Mesenchymal stem cell (in vitro differentiated cells and primary cell): Measurements from ENCODE around the gene GPANK1.

Source experiments
- DNase-seq: peaks from one replicate; pipeline ENCODE4 v3.0.0-alpha.2; 2013
- H2AFZ ChIP-seq: one replicate; pipeline ENCODE4 v1.6.1; 2013; ENCODE audit warnings: low read depth, mild to moderate bottlenecking, control low read depth, inconsistent platforms, low read length, moderate library complexity
- H2AK5ac ChIP-seq: 2 replicates; pipeline ENCODE4 v1.6.1; 2013; ENCODE audit warnings: low read length, moderate library complexity, mild to moderate bottlenecking, inconsistent platforms; ENCODE audit not compliant: severe bottlenecking
- H2BK120ac ChIP-seq: one replicate; pipeline ENCODE4 v1.6.1; 2013; ENCODE audit warnings: low read depth, mild to moderate bottlenecking, inconsistent platforms, low read length, moderate library complexity
- H2BK12ac ChIP-seq, 2 experiments: one replicate each; pipeline ENCODE4 v1.6.1; 2013; ENCODE audit warnings: inconsistent platforms in 2 of 2, low read length in 2 of 2, mild to moderate bottlenecking in 2 of 2, moderate library complexity in 2 of 2, control low read depth in 1 of 2
- H2BK15ac ChIP-seq: one replicate; pipeline ENCODE4 v1.6.1; 2013; ENCODE audit warnings: mild to moderate bottlenecking, low read depth, inconsistent platforms; ENCODE audit not compliant: poor library complexity, severe bottlenecking
- H2BK5ac ChIP-seq: 2 replicates; pipeline ENCODE4 v1.6.1; 2013; ENCODE audit warnings: low read depth, mild to moderate bottlenecking, low read length, control low read depth, inconsistent platforms; ENCODE audit not compliant: poor library complexity, severe bottlenecking
- H3K14ac ChIP-seq, 2 experiments: one replicate each; pipeline ENCODE4 v1.6.1; 2013; ENCODE audit warnings: inconsistent platforms in 2 of 2, low read length in 2 of 2, control low read depth in 1 of 2, mild to moderate bottlenecking in 1 of 2, moderate library complexity in 1 of 2
- H3K18ac ChIP-seq, 2 experiments: one replicate each; pipeline ENCODE4 v1.6.1; 2013; ENCODE audit warnings: inconsistent platforms in 2 of 2, low read length in 2 of 2, control low read depth in 1 of 2, low read depth in 1 of 2, mild to moderate bottlenecking in 1 of 2
- H3K23ac ChIP-seq, 2 experiments: one replicate each; pipeline ENCODE4 v1.6.1; 2013; ENCODE audit warnings: inconsistent platforms in 2 of 2, low read length in 2 of 2, mild to moderate bottlenecking in 2 of 2, moderate library complexity in 2 of 2, control low read depth in 1 of 2
- H3K27ac ChIP-seq: 2 replicates; pipeline ENCODE4 v1.5.1; 2013; ENCODE audit warnings: mild to moderate bottlenecking, moderate library complexity, low read length, control low read depth, inconsistent platforms; ENCODE audit not compliant: poor library complexity, severe bottlenecking
- H3K27me3 ChIP-seq, 2 experiments: 2 replicates each; pipeline versions ENCODE4 v1.6.1 to v1.7.0; 2013; ENCODE audit warnings: low read length in 2 of 2, mild to moderate bottlenecking in 2 of 2, moderate library complexity in 2 of 2, control low read depth in 1 of 2, inconsistent platforms in 1 of 2; ENCODE audit not compliant: control insufficient read depth in 1 of 2, insufficient read depth in 1 of 2
- H3K36me3 ChIP-seq, 2 experiments: 2 replicates each; pipeline versions ENCODE4 v1.6.1 to v1.7.0; 2013; ENCODE audit warnings: low read length in 2 of 2, control low read depth in 1 of 2, inconsistent platforms in 1 of 2, low read depth in 1 of 2, mild to moderate bottlenecking in 1 of 2; ENCODE audit not compliant: insufficient read depth in 2 of 2, control insufficient read depth in 1 of 2
- H3K4ac ChIP-seq, 2 experiments: one replicate each; pipeline ENCODE4 v1.6.1; 2013; ENCODE audit warnings: inconsistent platforms in 2 of 2, low read length in 2 of 2, mild to moderate bottlenecking in 2 of 2, moderate library complexity in 2 of 2, control low read depth in 1 of 2, low read depth in 1 of 2
- H3K4me1 ChIP-seq: 2 replicates; pipeline ENCODE4 v1.6.1; 2013; ENCODE audit warnings: low read depth, low read length, control low read depth; ENCODE audit not compliant: control insufficient read depth, insufficient read depth
- H3K4me2 ChIP-seq: 2 replicates; pipeline ENCODE4 v1.6.1; 2013; ENCODE audit warnings: low read length, mild to moderate bottlenecking, inconsistent platforms; ENCODE audit not compliant: poor library complexity, severe bottlenecking
- H3K4me3 ChIP-seq, 2 experiments: 2 replicates each; pipeline versions ENCODE4 v1.5.1 to v1.7.0; 2013; ENCODE audit warnings: low read length in 2 of 2, mild to moderate bottlenecking in 2 of 2, control low read depth in 1 of 2, low read depth in 1 of 2; ENCODE audit not compliant: insufficient read depth in 1 of 2
- H3K79me1 ChIP-seq: replicated peaks from 2 replicates; pipeline ENCODE4 v1.6.1; 2013; ENCODE audit warnings: mild to moderate bottlenecking, control low read depth, low read length, inconsistent platforms; ENCODE audit not compliant: poor library complexity, severe bottlenecking
- H3K9ac ChIP-seq: 2 replicates; pipeline ENCODE4 v1.7.0; 2013; ENCODE audit warnings: mild to moderate bottlenecking, low read length, moderate library complexity
- H3K9me3 ChIP-seq: 2 replicates; pipeline ENCODE4 v1.7.0; 2013; ENCODE audit warnings: mild to moderate bottlenecking, low read length; ENCODE audit not compliant: control insufficient read depth
- H4K8ac ChIP-seq: one replicate; pipeline ENCODE4 v1.6.1; 2013; ENCODE audit warnings: inconsistent platforms, mild to moderate bottlenecking, low read length, moderate library complexity
- H4K91ac ChIP-seq: one replicate; pipeline ENCODE4 v1.6.1; 2013; ENCODE audit warnings: mild to moderate bottlenecking, low read length, inconsistent platforms
- WGBS: methylation state at CpG from one replicate; pipeline ENCODE4 v1.1.7; 2013; ENCODE audit warnings: mixed read lengths; 5-methylcytosine and 5-hydroxymethylcytosine counted together

The GPANK1 gene

GRCh38 chr6:31691078-31691463 is 26.3 kb upstream of the GPANK1 start:
- no peak for DNase-seq
- H4K91ac ChIP-seq, result no peak overlapping the region
- H4K8ac ChIP-seq, result no peak overlapping the region
- no peak overlapping the region for H3K27ac ChIP-seq
- no peak overlapping the region for H2BK12ac ChIP-seq
- no peak overlapping the region for H3K23ac ChIP-seq
- H3K9ac ChIP-seq, result no peak overlapping the region
- H3K27me3 ChIP-seq, result no peaks in the 10 kb centered on the region
- H2BK15ac ChIP-seq, result no peak overlapping the region
- H2BK120ac ChIP-seq, result no peak overlapping the region
- H3K4me1 ChIP-seq, result peaks cover 2% of the 10 kb centered on the region
- no peak overlapping the region for H3K4me2 ChIP-seq
- H3K36me3 ChIP-seq, result peaks cover 85 to 93% of the 10 kb centered on the region in 2 experiments
- 96% methylated on average over 4 of the region's 6 CpGs for WGBS
- H3K4me3 ChIP-seq, result no peak overlapping the region
- H3K4ac ChIP-seq, result no peak overlapping the region
- peaks cover 9% of the 10 kb centered on the region for H3K79me1 ChIP-seq
- H3K9me3 ChIP-seq, result no peaks in the 10 kb centered on the region
- no peak overlapping the region for H3K14ac ChIP-seq
- no peak overlapping the region for H2AK5ac ChIP-seq
- no peak overlapping the region for H2BK5ac ChIP-seq
- H2AFZ ChIP-seq, result no peak overlapping the region
- H3K18ac ChIP-seq, result no peak overlapping the region

- no peak overlapping the region for H3K4me3 ChIP-seq
- no peak overlapping the region for H4K91ac ChIP-seq
- no peak overlapping the region for H3K4me2 ChIP-seq
- H2AK5ac ChIP-seq, result no peak overlapping the region
- peaks cover 9% of the 10 kb centered on the region for H3K79me1 ChIP-seq
- H2AFZ ChIP-seq, result no peak overlapping the region
- no peaks in the 10 kb centered on the region for H3K27me3 ChIP-seq
- H3K9ac ChIP-seq, result no peak overlapping the region
- no peak overlapping the region for H3K23ac ChIP-seq
- H3K36me3 ChIP-seq, result peaks cover 86 to 94% of the 10 kb centered on the region in 2 experiments
- no peak overlapping the region for H4K8ac ChIP-seq
- no peak overlapping the region for H2BK12ac ChIP-seq
- H3K27ac ChIP-seq, result no peak overlapping the region
- H2BK15ac ChIP-seq, result no peak overlapping the region
- no peak overlapping the region for H3K14ac ChIP-seq
- H3K4me1 ChIP-seq, result peaks cover 2% of the 10 kb centered on the region
- no peak overlapping the region for H2BK120ac ChIP-seq
- DNase-seq, result no peak
- H3K9me3 ChIP-seq, result no peaks in the 10 kb centered on the region
- H3K18ac ChIP-seq, result no peak overlapping the region
- 86% methylated on average over 6 of the region's 10 CpGs for WGBS
- H2BK5ac ChIP-seq, result no peak overlapping the region
- H3K4ac ChIP-seq, result no peak overlapping the region
Observed at GRCh38 chr6:31690231-31691077, 25.7 kb upstream of the GPANK1 start.

GRCh38 chr6:31689249-31690110 is 24.7 kb upstream of the GPANK1 start:
- H3K4me1 ChIP-seq, result peaks cover 2% of the 10 kb centered on the region
- H3K23ac ChIP-seq, result no peak overlapping the region
- peaks cover 79 to 90% of the 10 kb centered on the region in 2 experiments for H3K36me3 ChIP-seq
- no peaks in the 10 kb centered on the region for H3K27me3 ChIP-seq
- no peak overlapping the region for H4K8ac ChIP-seq
- no peak overlapping the region for H2AK5ac ChIP-seq
- no peak overlapping the region for H3K14ac ChIP-seq
- H3K9ac ChIP-seq, result no peak overlapping the region
- no peak overlapping the region for H3K18ac ChIP-seq
- H3K9me3 ChIP-seq, result no peaks in the 10 kb centered on the region
- DNase-seq, result no peak
- no peak overlapping the region for H2BK5ac ChIP-seq
- H2AFZ ChIP-seq, result no peak overlapping the region
- H3K4me3 ChIP-seq, result no peak overlapping the region
- 76% methylated on average over 5 of the region's 11 CpGs for WGBS
- H3K4ac ChIP-seq, result no peak overlapping the region
- H2BK15ac ChIP-seq, result no peak overlapping the region
- H3K79me1 ChIP-seq, result peaks cover 9% of the 10 kb centered on the region
- H2BK120ac ChIP-seq, result no peak overlapping the region
- no peak overlapping the region for H3K27ac ChIP-seq
- no peak overlapping the region for H4K91ac ChIP-seq
- no peak overlapping the region for H3K4me2 ChIP-seq
- H2BK12ac ChIP-seq, result no peak overlapping the region
